Nephron progenitor cell (in vitro differentiated cells): Measurements from ENCODE around the gene CCDC85C.

Source experiments
- DNase-seq: peaks from one replicate; pipeline ENCODE4 v3.0.0; 2021
- H3K27ac Mint-ChIP-seq: 2 replicates; pipeline ENCODE4 v1.8.0; 2021; ENCODE audit warnings: mild to moderate bottlenecking, moderate library complexity, mixed read lengths
- H3K27me3 Mint-ChIP-seq: 2 replicates; pipeline ENCODE4 v1.8.0; 2021; ENCODE audit warnings: mild to moderate bottlenecking, low read depth, mixed read lengths; ENCODE audit not compliant: poor library complexity
- H3K36me3 Mint-ChIP-seq: 2 replicates; pipeline ENCODE4 v1.8.0; 2021; ENCODE audit warnings: low read depth, mixed read lengths
- H3K4me1 Mint-ChIP-seq: 2 replicates; pipeline ENCODE4 v1.8.0; 2021; ENCODE audit warnings: mixed read lengths
- H3K4me3 Mint-ChIP-seq: 2 replicates; pipeline ENCODE4 v1.8.0; 2021; ENCODE audit warnings: mild to moderate bottlenecking, moderate library complexity, mixed read lengths
- H3K9me3 Mint-ChIP-seq: 2 replicates; pipeline ENCODE4 v1.8.0; 2021; ENCODE audit warnings: mild to moderate bottlenecking, moderate library complexity, mixed read lengths
- TF ChIP-seq, protein P1 (sequence below): fragments of 200-600 bp; sonication (generic); IDR thresholded peaks from 2 replicates; pipeline ENCODE4 v1.5.0; 2021; ENCODE audit warnings: antibody characterized with exemption

Gene CCDC85C

DNA sequence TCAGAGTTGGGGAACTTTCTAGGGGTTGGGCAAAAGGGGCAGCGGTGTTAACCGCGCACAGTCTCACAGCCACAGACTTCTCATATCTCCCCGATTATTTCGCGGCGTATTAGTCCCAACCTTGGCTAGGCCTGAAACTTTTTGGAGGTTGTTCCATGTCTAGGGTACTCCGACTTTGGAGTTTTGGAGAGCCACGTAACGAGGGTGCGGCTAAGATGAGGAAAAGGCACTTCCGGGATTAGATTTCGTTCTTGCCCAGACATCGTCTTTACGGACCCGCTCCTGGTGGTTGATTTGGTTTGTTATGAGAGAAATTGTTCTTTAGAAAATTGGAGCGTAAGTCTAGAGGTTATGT is 122.3 kb downstream of the CCDC85C start:
- H3K36me3 Mint-ChIP-seq = no peaks in the 10 kb centered on the region
- H3K9me3 Mint-ChIP-seq = no peaks in the 10 kb centered on the region
- TF ChIP-seq, protein P1, sequence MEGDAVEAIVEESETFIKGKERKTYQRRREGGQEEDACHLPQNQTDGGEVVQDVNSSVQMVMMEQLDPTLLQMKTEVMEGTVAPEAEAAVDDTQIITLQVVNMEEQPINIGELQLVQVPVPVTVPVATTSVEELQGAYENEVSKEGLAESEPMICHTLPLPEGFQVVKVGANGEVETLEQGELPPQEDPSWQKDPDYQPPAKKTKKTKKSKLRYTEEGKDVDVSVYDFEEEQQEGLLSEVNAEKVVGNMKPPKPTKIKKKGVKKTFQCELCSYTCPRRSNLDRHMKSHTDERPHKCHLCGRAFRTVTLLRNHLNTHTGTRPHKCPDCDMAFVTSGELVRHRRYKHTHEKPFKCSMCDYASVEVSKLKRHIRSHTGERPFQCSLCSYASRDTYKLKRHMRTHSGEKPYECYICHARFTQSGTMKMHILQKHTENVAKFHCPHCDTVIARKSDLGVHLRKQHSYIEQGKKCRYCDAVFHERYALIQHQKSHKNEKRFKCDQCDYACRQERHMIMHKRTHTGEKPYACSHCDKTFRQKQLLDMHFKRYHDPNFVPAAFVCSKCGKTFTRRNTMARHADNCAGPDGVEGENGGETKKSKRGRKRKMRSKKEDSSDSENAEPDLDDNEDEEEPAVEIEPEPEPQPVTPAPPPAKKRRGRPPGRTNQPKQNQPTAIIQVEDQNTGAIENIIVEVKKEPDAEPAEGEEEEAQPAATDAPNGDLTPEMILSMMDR = no peak
- H3K4me3 Mint-ChIP-seq = peak overlapping the region; percentile 99
- no peak for DNase-seq
- H3K27me3 Mint-ChIP-seq = peaks cover 11% of the 10 kb centered on the region
- peaks cover 50% of the 10 kb centered on the region for H3K4me1 Mint-ChIP-seq
- peak overlapping the region; percentile 100 for H3K27ac Mint-ChIP-seq

DNA sequence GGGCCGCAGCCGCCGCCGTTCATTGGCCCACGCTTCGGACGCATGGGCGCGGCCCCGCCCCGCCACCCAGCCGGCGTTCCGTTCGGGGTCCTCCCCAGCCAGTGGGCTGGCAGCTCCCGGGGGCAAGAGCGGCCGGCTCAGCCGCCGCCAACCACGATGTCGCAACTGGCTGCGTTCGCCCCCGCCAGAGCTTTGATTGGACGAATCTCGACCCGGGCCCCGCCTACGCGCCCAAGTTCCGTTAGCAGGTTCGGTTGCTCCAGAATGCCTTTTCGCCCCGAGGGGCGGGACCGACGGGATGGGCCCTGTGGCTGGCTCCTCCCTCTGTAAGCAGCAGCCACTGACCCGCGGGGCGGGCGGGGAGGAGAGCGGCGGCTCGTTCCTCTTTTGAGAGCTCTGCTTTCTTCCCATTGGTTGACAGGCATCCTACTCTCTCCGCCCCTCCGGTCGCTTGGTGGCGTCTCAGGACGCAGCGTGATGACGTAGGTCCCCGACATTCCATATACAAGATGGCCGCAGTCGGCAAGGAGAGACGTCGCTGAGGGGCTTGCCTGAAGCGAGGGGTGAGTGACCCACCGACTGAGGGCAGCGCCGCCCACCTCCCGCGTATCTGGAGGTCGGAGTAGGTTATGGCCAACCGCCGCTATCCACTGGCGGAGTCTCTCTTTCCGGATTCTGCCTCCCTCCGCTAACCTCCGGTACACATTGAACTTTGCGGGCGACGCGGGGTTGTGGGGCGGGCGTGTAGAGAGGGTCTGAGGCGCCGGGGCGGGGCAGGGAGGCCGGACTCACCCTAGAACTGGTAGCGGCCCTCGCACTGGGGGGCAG is 122.9 kb downstream of the CCDC85C start, which contains the start of gene CCNK:
TSS of gene CCNK (plus strand) at position 493 of the 828 bp plus-strand sequence. CDS start 11,269 bp downstream, outside the sequence.
- TF ChIP-seq, protein P1 = no peak

DNA sequence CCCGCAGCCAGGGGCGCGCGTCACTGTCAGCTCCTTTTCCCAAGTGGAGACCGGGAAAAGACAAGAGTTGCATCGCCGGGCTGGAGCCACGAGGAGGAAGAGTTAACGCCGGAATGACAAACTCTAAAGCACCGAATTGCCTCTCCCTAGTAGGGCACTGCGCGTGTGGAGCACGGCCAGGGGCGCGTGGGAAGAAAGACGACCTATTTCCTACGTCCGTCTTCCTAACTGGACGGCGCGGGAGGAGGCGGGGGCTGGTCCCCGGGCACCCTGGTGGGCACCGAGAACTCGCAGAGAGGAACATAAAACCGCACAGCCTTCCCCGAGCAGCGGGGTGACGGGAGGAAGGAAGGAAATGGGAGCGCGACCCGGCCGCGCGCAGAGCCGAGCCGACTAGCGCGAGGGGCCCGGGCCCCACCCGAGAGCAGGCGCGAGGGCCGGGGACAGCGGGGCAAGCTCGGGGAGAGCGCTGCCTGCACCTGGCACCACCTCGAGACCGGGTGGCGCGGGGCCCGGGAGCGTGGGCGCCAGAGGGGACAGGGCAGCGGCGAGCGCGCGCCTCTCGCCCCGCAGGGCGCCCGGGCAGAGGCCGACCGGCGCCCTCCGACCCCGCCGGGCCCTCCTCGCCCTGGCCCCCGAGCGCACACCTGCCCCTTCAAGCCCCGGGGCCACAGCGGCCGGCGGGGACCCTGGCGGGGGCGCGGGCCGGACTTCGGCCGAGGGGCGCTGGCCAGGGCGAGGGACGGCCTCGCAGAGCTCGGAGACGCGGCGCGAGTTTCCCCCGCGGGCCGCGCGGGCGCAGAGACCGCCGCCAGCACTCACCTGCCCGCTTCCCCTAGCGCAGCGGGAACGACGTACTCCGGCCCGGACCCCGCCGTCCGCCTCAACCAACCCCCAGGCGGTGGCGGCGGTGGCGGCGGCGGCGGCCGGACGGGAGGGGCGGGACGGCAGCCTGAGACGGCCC is 123.8 kb downstream of the CCDC85C start, which contains the start of gene SETD3:
TSS of gene SETD3 (minus strand) at position 954 of the 964 bp plus-strand sequence. CDS start 15,054 bp downstream, outside the sequence.
- H3K4me1 Mint-ChIP-seq = peaks cover 56% of the 10 kb centered on the region
- peak within 1 kb of the TSS; percentile 100 for H3K27ac Mint-ChIP-seq
- TF ChIP-seq, protein P1 = no peak
- no peaks in the 10 kb centered on the region for H3K36me3 Mint-ChIP-seq
- peak within 1 kb of the TSS; percentile 99 for H3K4me3 Mint-ChIP-seq
- peak; percentile 63 for DNase-seq
- H3K9me3 Mint-ChIP-seq = no peaks in the 10 kb centered on the region
- H3K27me3 Mint-ChIP-seq = peaks cover 11% of the 10 kb centered on the region

More for the DNA sequence above, 122.9 kb downstream of the CCDC85C start, which contains the start of gene CCNK:
- DNase-seq = peak; percentile 99
- H3K9me3 Mint-ChIP-seq = no peaks in the 10 kb centered on the region
- peak within 1 kb of the TSS; percentile 99 for H3K4me3 Mint-ChIP-seq
- H3K4me1 Mint-ChIP-seq = peaks cover 51% of the 10 kb centered on the region
- H3K27me3 Mint-ChIP-seq = peaks cover 11% of the 10 kb centered on the region
- peak within 1 kb of the TSS; percentile 100 for H3K27ac Mint-ChIP-seq
- no peaks in the 10 kb centered on the region for H3K36me3 Mint-ChIP-seq

DNA sequence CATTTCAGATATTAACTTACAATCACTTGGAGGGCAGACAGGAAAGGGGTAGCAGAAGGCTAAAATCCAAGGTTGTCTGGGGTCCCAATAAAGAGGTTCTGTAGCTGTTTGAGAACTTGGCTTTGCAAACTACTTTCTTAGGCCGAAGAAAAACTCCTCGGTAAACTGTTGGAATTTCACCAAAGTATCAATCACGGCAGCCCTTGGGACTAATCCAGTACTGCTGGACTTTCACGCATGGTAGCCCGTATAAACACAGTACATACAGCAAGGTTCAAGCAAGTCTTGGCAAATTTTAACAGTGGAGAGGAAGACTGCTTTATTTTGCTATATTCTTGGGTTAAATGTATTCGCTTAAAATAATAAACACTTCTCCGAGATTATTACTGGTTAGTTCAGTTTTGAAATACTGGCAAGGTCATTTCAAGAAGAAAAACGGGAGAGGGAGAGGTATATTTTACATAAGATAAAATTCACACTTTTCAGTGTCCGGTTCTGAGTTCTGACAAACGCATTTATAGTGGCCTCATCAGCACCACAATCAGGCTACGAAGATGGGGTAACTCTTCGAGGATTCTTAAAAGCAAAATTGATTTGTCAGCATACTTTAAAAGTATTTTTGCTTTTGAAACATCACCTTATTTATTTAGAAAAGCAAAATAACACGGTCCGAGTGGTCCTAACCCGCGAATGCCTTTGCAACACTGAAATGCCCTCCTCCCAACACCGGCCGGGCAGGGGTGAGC is 124.7 kb downstream of the CCDC85C start:
- Mint-ChIP-seq H3K9me3 (no peaks in the 10 kb centered on the region), H3K4me1 (peaks cover 60% of the 10 kb centered on the region), H3K36me3 (no peaks in the 10 kb centered on the region), H3K4me3 (peak overlapping the region; percentile 85), H3K27me3 (peaks cover 11% of the 10 kb centered on the region), H3K27ac (peak overlapping the region; percentile 96)
- DNase-seq = no peak
- TF ChIP-seq, protein P1 = no peak

DNA sequence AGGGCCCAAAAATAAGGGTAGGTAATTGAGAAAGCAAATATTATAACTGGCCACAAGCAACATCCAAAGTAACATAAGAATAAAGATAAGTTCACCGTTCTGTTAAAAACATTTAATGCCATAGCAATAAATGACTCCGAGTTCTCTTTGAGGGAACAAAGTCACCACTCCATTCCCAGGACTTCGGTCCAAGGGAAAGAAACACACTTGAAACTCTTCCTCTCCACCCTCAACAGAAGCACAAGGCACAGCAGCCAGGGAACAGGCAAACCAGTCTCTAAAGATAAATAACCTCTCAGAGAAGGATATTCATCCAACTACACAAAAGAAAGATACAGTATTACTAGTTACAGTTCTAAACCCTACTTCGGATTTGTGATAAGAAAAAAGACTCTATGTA is 125.9 kb downstream of the CCDC85C start:
- no peaks in the 10 kb centered on the region for H3K36me3 Mint-ChIP-seq
- H3K4me1 Mint-ChIP-seq = peaks cover 53% of the 10 kb centered on the region
- TF ChIP-seq, protein P1 = no peak
- H3K27ac Mint-ChIP-seq = peak overlapping the region; percentile 45
- no peak for DNase-seq
- H3K9me3 Mint-ChIP-seq = no peaks in the 10 kb centered on the region
- peak overlapping the region; percentile 85 for H3K4me3 Mint-ChIP-seq
- peaks cover 11% of the 10 kb centered on the region for H3K27me3 Mint-ChIP-seq
